Transverse colon (tissue), 4 donors: ENCODE data around the gene IL1RL2. TPM values are rescaled to one million over a fixed set of nuclear protein-coding genes. Genes with fewer than 3 reads are reported as not detected.

Experiments used
- DNase-seq: peaks from one replicate; pipeline ENCODE4 v3.0.0-alpha.2; 2019
- H3K27ac ChIP-seq, 4 donors: fragments of 200-600 bp; sonication (generic); 2 replicates each; pipeline ENCODE4 v1.5.1; 2016 to 2018; ENCODE audit warnings: inconsistent platforms in 4 of 4
- H3K27me3 ChIP-seq: fragments of 200-600 bp; sonication (generic); 2 replicates; pipeline ENCODE4 v1.5.1; 2017; ENCODE audit warnings: inconsistent platforms
- H3K36me3 ChIP-seq, 4 donors: fragments of 200-600 bp; sonication (generic); 2 replicates each; pipeline ENCODE4 v1.5.1; 2017 to 2019; ENCODE audit warnings: inconsistent platforms in 4 of 4
- H3K4me1 ChIP-seq, 4 donors: fragments of 200-600 bp; sonication (generic); 2 replicates each; pipeline ENCODE4 v1.5.1; 2017 to 2020; ENCODE audit warnings: inconsistent platforms in 4 of 4
- H3K4me3 ChIP-seq, 4 donors: fragments of 200-600 bp; sonication (generic); 1 replicate in 1 of 4; 2 replicates in 3 of 4; pipeline versions ENCODE4 v1.5.1 to v1.6.1; 2017 to 2019; ENCODE audit warnings: inconsistent platforms in 4 of 4
- H3K9me3 ChIP-seq, 2 donors: fragments of 200-600 bp; sonication (generic); 2 replicates each; pipeline ENCODE4 v1.5.1; 2017 to 2019; ENCODE audit warnings: inconsistent platforms in 2 of 2
- CTCF ChIP-seq, 5 experiments: fragments of 200-600 bp in 3 of 5; fragments of 450-650 bp in 2 of 5; sonication (generic) in 3 of 5; IDR thresholded peaks; 1 replicate in 2 of 5; 2 replicates in 3 of 5; pipeline ENCODE4 v1.5.1; 2016 to 2017; ENCODE audit warnings: antibody characterized with exemption in 5 of 5, inconsistent platforms in 3 of 5, mild to moderate bottlenecking in 2 of 5, moderate library complexity in 1 of 5
- EP300 ChIP-seq: sonication (generic); formaldehyde crosslinking; IDR thresholded peaks from one replicate; pipeline ENCODE4 v1.6.1; 2017; ENCODE audit warnings: antibody characterized with exemption, low read depth
- POLR2A ChIP-seq: fragments of 450-650 bp; IDR thresholded peaks from one replicate; pipeline ENCODE4 v1.6.1; 2016; ENCODE audit warnings: antibody characterized with exemption, mild to moderate bottlenecking, moderate library complexity
- POLR2AphosphoS5 ChIP-seq, 3 donors: sonication (generic); formaldehyde crosslinking; IDR thresholded peaks; one replicate each; pipeline ENCODE4 v1.6.1; 2016; ENCODE audit warnings: antibody characterized with exemption in 3 of 3
- WGBS, 2 donors: methylation state at CpG; one replicate each; pipeline ENCODE4 v1.1.5; 2018; ENCODE audit warnings: low coverage in 1 of 2; 5-methylcytosine and 5-hydroxymethylcytosine counted together
- in situ Hi-C, 4 donors: fragments of 200-750 bp; cut with MboI; loops; one replicate each; pipeline versions ENCODE4 v1.15.0 to v1.15.1; 2017; ENCODE audit warnings: low sequenced_read_pairs in 3 of 4, low pct_ligation_motif_present in 1 of 4, low pct_unique_long_range_greater_than_20kb in 1 of 4
- intact Hi-C: fragments of 100-400 bp; cut with DNase I; formaldehyde crosslinking; loops from one replicate; pipeline ENCODE4 v1.15.1; 2023; ENCODE audit warnings: low total_unique reads
- total RNA-seq, 4 donors: library from RNA; depleted of rRNA; stranded (reverse); fragments of >200 nt; gene quantifications; one replicate each; pipeline ENCODE4 v1.1.0, GENCODE V29; 2016

IL1RL2 gene
- total RNA-seq, 4 donors from 2014 or later = 1.5 to 1.9 TPM; not detected in 2

GRCh38 chr2:102285368-102285767, 98.5 kb downstream of the IL1RL2 start:
- Histone ChIP-seq H3K4me1 (no peaks in the 10 kb centered on the region), H3K9me3 (no peaks in the 10 kb centered on the region), H3K4me3 (no peak overlapping the region), H3K27ac (no peak overlapping the region), H3K27me3 (no peaks in the 10 kb centered on the region), H3K36me3 (no peaks in the 10 kb centered on the region)
- TF ChIP-seq POLR2AphosphoS5 (IDR thresholded peaks at IDR 0.05) (no peak), CTCF (IDR thresholded peaks at IDR 0.05) (no peak), POLR2A (no peak), EP300 (no peak)
- DNase-seq = no peak
- intact Hi-C loops (no loop called here), in situ Hi-C loops (no loop called here)
- 84 to 100% methylated on average over 1 to 2 of the region's 2 CpGs for WGBS, 2 donors

DNA sequence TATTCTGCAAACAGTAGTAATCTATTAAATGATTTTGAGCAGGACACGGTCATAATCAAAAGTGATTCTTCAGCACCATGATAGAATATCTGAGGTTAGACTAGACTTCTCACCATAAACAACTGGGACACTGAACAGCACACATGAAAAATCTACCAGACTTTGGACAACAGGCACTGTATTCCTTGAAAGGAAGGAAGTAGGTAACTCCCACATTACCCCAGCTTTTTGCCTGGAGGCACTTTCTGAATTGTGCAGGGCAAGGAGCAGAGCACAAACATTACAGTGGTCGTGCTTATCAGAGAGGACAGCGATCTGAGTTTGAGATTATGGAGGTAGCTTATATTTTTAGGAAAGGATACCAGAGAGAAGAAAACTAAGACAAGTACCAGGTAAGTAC, 99.2 kb downstream of the IL1RL2 start:
- no peaks in the 10 kb centered on the region for H3K27me3 ChIP-seq
- no peaks in the 10 kb centered on the region for H3K36me3 ChIP-seq
- H3K4me1 ChIP-seq = no peaks in the 10 kb centered on the region
- intact Hi-C loops (no loop called here), in situ Hi-C loops (no loop called here)
- H3K27ac ChIP-seq = no peak overlapping the region
- no peaks in the 10 kb centered on the region for H3K9me3 ChIP-seq
- DNase-seq = no peak
- no peak overlapping the region for H3K4me3 ChIP-seq
- TF ChIP-seq POLR2A (no peak), CTCF (IDR thresholded peaks at IDR 0.05) (no peak), POLR2AphosphoS5 (IDR thresholded peaks at IDR 0.05) (no peak), EP300 (no peak)
- 67% methylated on average over 3 of the region's 3 CpGs for WGBS, 2 donors

GRCh38 chr2:102289129-102289528, 102.3 kb downstream of the IL1RL2 start:
- 86 to 87% methylated on average over 4 to 5 of the region's 5 CpGs for WGBS, 2 donors
- TF ChIP-seq EP300 = no peak
- no peak for TF ChIP-seq CTCF (IDR thresholded peaks at IDR 0.05)
- TF ChIP-seq POLR2A = no peak
- no peak for TF ChIP-seq POLR2AphosphoS5 (IDR thresholded peaks at IDR 0.05)
- Histone ChIP-seq H3K9me3 (no peaks in the 10 kb centered on the region), H3K27me3 (peaks cover 16% of the 10 kb centered on the region), H3K27ac (no peak overlapping the region), H3K4me1 (no peaks in the 10 kb centered on the region), H3K4me3 (no peak overlapping the region), H3K36me3 (no peaks in the 10 kb centered on the region)
- in situ Hi-C loops = no loop called here
- DNase-seq = no peak
- intact Hi-C loops = no loop called here

Other genes starting within 250 kb of the IL1RL2 start
- 10 to 100 TPM in 3 of 4 donors, 1 to 10 TPM in 1; 7.1 to 52.4 (median 29.9) TPM for gene IL1R2, start 195.1 kb upstream of the IL1RL2 start, total RNA-seq
- 10 to 100 TPM; 20.2 to 58.0 (median 36.2) TPM for gene IL1R1, start 44.3 kb upstream of the IL1RL2 start, total RNA-seq
- gene IL1RL1, start 124.5 kb downstream of the IL1RL2 start, total RNA-seq = 10 to 100 TPM in 2 of 4 donors, 1 to 10 TPM in 1, under 1 TPM in 1; 0.40 to 57.2 (median 11.7) TPM
- gene IL18R1, start 168.8 kb downstream of the IL1RL2 start, total RNA-seq = 1 to 10 TPM in 3 of 4 donors, under 1 TPM in 1; 0.75 to 6.0 (median 2.8) TPM
- gene IL18RAP, start 236.1 kb downstream of the IL1RL2 start, total RNA-seq = 10 to 100 TPM in 1 of 4 donors, 1 to 10 TPM in 2, not detected in 1; 3.3 to 12.1 (median 9.0) TPM